Uterus (tissue), 4 donors: ENCODE data around the gene DNAJC4. TPM values are rescaled to one million over a fixed set of nuclear protein-coding genes. Genes with fewer than 3 reads are reported as not detected.
"Not testable (repeated sequence)": the region's sequence is repeated elsewhere in the genome, so short reads cannot be mapped to it uniquely, and the experiment has no call there.

Source experiments
- DNase-seq, 2 donors: peaks; one replicate each; pipeline ENCODE4 v3.0.0-alpha.2; 2019 to 2020
- H3K27ac ChIP-seq, 2 donors: fragments of 200-600 bp; sonication (generic); 1 replicate in 1 of 2; 2 replicates in 1 of 2; pipeline ENCODE4 v1.5.1; 2016 to 2018
- H3K27me3 ChIP-seq, 2 donors: fragments of 200-600 bp; sonication (generic); one replicate each; pipeline ENCODE4 v1.5.1; 2018 to 2019; ENCODE audit warnings: control low read depth in 1 of 2
- H3K36me3 ChIP-seq, 2 donors: fragments of 200-600 bp; sonication (generic); one replicate each; pipeline ENCODE4 v1.5.1; 2019; ENCODE audit warnings: control low read depth in 1 of 2
- H3K4me1 ChIP-seq, 2 donors: fragments of 200-600 bp; sonication (generic); one replicate each; pipeline ENCODE4 v1.5.1; 2018 to 2019; ENCODE audit warnings: control low read depth in 1 of 2
- H3K4me3 ChIP-seq, 2 donors: fragments of 200-600 bp; sonication (generic); 1 replicate in 1 of 2; 2 replicates in 1 of 2; pipeline ENCODE4 v1.5.1; 2018 to 2019; ENCODE audit warnings: mild to moderate bottlenecking in 1 of 2
- H3K9me3 ChIP-seq, 2 donors: fragments of 200-600 bp; sonication (generic); one replicate each; pipeline ENCODE4 v1.5.1; 2019; ENCODE audit warnings: control low read depth in 1 of 2
- POLR2A ChIP-seq, 2 donors: fragments of 450-650 bp; IDR thresholded peaks; one replicate each; pipeline ENCODE4 v1.6.1; 2016; ENCODE audit warnings: antibody characterized with exemption in 2 of 2, mild to moderate bottlenecking in 1 of 2, moderate library complexity in 1 of 2
- intact Hi-C: fragments of 100-400 bp; cut with DNase I; formaldehyde crosslinking; loops from one replicate; pipeline ENCODE4 v1.15.1; 2023; ENCODE audit warnings: low total_unique reads
- total RNA-seq, 4 donors: library from RNA; depleted of rRNA in 3 of 4; stranded (reverse); fragments of >200 nt in 3 of 4; gene quantifications; one replicate each; pipeline versions ENCODE4 v1.1.0 to v1.2.4, GENCODE V29; 2014 to 2023
- TF ChIP-seq, protein P1 (sequence below), 4 experiments: fragments of 200-600 bp in 2 of 4; fragments of 450-650 bp in 2 of 4; sonication (generic) in 2 of 4; IDR thresholded peaks; one replicate each; pipeline ENCODE4 v1.5.1; 2016 to 2019; ENCODE audit warnings: antibody characterized with exemption in 4 of 4, mild to moderate bottlenecking in 2 of 4, moderate library complexity in 1 of 4
- donor health status: DM: yes; HTN: yes; CAD: no.

The DNAJC4 gene
- total RNA-seq, 4 donors from 2014 or later: 7.9 to 28.6 (median 16.6) TPM; not detected in 1

DNA sequence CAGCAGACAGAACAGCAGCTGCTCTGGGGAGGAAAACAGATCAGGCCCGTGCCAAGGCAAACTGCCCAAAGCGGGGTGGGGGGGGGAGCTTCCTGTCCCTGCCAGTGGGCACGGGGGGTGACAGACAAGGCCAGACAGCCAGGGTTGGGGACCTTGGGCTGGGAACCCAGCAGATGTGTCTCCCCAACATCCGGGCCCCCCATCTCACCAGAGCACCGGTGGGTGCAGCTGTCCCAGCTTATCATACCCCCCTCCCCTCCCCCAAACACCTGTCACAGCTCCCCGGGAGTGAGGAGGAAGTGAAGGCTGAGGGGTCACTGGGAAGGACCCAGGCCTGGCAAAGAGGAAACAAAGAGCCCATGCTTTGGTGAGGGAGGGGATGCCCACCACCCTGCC is 15.1 kb downstream of the DNAJC4 start:
- Histone ChIP-seq H3K4me1 (peaks cover 0 to 14% of the 10 kb centered on the region in 2 donors), H3K27me3 (no peaks in the 10 kb centered on the region), H3K36me3 (no peaks in the 10 kb centered on the region), H3K4me3 (peak overlapping the region; percentile 52 to 60), H3K27ac (peak overlapping the region; percentile 79 to 80), H3K9me3 (no peaks in the 10 kb centered on the region)
- DNase-seq: peak in 1 of 2 donors; percentile 60
- intact Hi-C loops: no loop called here
- no peak for TF ChIP-seq POLR2A (IDR thresholded peaks at IDR 0.05)
- TF ChIP-seq, protein P1, sequence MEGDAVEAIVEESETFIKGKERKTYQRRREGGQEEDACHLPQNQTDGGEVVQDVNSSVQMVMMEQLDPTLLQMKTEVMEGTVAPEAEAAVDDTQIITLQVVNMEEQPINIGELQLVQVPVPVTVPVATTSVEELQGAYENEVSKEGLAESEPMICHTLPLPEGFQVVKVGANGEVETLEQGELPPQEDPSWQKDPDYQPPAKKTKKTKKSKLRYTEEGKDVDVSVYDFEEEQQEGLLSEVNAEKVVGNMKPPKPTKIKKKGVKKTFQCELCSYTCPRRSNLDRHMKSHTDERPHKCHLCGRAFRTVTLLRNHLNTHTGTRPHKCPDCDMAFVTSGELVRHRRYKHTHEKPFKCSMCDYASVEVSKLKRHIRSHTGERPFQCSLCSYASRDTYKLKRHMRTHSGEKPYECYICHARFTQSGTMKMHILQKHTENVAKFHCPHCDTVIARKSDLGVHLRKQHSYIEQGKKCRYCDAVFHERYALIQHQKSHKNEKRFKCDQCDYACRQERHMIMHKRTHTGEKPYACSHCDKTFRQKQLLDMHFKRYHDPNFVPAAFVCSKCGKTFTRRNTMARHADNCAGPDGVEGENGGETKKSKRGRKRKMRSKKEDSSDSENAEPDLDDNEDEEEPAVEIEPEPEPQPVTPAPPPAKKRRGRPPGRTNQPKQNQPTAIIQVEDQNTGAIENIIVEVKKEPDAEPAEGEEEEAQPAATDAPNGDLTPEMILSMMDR (IDR thresholded peaks at IDR 0.05): no peak

GRCh38 chr11:64245797-64246620 is 15.7 kb downstream of the DNAJC4 start:
- H3K27ac ChIP-seq: peak overlapping the region; percentile 79 to 80
- H3K4me3 ChIP-seq: peak overlapping the region; percentile 52 to 60
- no peaks in the 10 kb centered on the region for H3K9me3 ChIP-seq
- TF ChIP-seq, protein P1 (IDR thresholded peaks at IDR 0.05): no peak
- H3K4me1 ChIP-seq: peaks cover 0 to 17% of the 10 kb centered on the region in 2 donors
- intact Hi-C loops: no loop called here
- peak; percentile 73 to 75 for DNase-seq
- H3K27me3 ChIP-seq: no peaks in the 10 kb centered on the region
- H3K36me3 ChIP-seq: no peaks in the 10 kb centered on the region

GRCh38 chr11:64246621-64246870 is 16.2 kb downstream of the DNAJC4 start:
- DNase-seq, intact Hi-C loops, H3K27me3 ChIP-seq, H3K9me3 ChIP-seq, H3K36me3 ChIP-seq: not testable (repeated sequence)
- H3K27ac ChIP-seq: peak overlapping the region; percentile 79 to 80
- H3K4me3 ChIP-seq: peak overlapping the region; percentile 52 to 60
- H3K4me1 ChIP-seq: peaks cover 0 to 18% of the 10 kb centered on the region in 2 donors

DNA sequence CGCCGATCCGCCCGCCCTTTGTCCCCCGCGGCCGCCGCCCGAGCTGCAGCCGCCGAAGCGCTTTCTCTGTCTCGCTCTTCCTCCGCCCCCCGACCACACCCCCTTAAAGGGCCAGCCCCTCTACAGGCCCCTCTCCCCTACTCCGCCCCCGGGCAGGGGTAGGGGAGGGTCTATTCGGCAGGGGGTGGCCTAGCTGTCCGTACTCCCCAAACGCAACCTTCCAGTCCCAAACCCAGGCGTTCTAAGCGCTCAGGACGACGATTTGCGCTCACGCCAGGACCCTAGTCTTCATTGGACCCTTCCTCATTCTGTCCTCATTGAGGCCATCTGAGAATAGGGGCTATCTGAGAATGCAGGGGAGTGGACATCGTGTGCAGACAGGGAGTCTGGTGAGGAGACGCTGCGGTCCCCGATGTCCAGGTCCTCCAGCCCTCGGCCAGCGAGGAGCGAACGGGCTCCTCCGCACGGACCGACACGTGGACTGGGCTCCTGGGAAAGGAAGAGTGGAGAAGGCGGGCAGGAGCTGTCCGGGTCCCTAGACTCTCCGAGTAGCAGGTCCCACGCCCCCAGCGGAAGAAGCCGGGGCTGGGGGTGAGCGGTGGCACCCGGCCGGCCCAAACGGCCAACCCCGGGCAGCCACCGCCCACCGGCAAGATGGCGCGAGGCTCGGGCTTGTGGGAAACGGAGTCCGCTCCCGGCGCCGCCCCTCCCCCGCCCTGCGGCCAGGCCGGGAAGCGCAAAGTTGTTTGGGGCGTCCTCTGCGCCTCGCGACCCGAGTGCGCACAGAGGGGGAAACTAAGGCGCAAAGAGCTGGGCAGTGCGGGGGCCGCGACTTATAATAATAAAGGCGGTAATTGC is 16.8 kb downstream of the DNAJC4 start, which contains the start of gene PPP1R14B:
PPP1R14B (minus strand) TSS at position 73 of the 858 bp plus-strand sequence. CDS start 270 bp downstream, outside the sequence.
- no peaks in the 10 kb centered on the region for H3K36me3 ChIP-seq
- H3K4me1 ChIP-seq: peaks cover 0 to 17% of the 10 kb centered on the region in 2 donors
- no peaks in the 10 kb centered on the region for H3K27me3 ChIP-seq
- peak within 1 kb of the TSS; percentile 52 to 60 for H3K4me3 ChIP-seq
- TF ChIP-seq, protein P1 (IDR thresholded peaks at IDR 0.05): peak; percentile 12 to 46 (median 17)
- peak in 1 of 2 donors; percentile 52 for TF ChIP-seq POLR2A (IDR thresholded peaks at IDR 0.05)
- no peaks in the 10 kb centered on the region for H3K9me3 ChIP-seq
- DNase-seq: peak; percentile 81 to 87
- peak within 1 kb of the TSS; percentile 79 to 85 for H3K27ac ChIP-seq
- intact Hi-C loops: no loop called here

- peak overlapping the region; percentile 79 to 85 for H3K27ac ChIP-seq
- DNase-seq: no peak
- no peaks in the 10 kb centered on the region for H3K9me3 ChIP-seq
- peaks cover 0 to 16% of the 10 kb centered on the region in 2 donors for H3K4me1 ChIP-seq
- H3K36me3 ChIP-seq: no peaks in the 10 kb centered on the region
- TF ChIP-seq POLR2A (IDR thresholded peaks at IDR 0.05): no peak
- TF ChIP-seq, protein P1 (IDR thresholded peaks at IDR 0.05): no peak
- peak overlapping the region; percentile 52 to 60 for H3K4me3 ChIP-seq
- no peaks in the 10 kb centered on the region for H3K27me3 ChIP-seq
- intact Hi-C loops: no loop called here
Measured at GRCh38 chr11:64247729-64248531, 17.6 kb downstream of the DNAJC4 start.
